ENCODE data around the gene DOCK4.
"Not testable (repeated sequence)": the region's sequence is repeated elsewhere in the genome, so short reads cannot be mapped to it uniquely, and the experiment has no call there.

- not testable (repeated sequence) for TF ChIP-seq EZH2 (IDR thresholded peaks at IDR 0.05; ENCODE audit: low read length)
- TF ChIP-seq, protein P1, sequence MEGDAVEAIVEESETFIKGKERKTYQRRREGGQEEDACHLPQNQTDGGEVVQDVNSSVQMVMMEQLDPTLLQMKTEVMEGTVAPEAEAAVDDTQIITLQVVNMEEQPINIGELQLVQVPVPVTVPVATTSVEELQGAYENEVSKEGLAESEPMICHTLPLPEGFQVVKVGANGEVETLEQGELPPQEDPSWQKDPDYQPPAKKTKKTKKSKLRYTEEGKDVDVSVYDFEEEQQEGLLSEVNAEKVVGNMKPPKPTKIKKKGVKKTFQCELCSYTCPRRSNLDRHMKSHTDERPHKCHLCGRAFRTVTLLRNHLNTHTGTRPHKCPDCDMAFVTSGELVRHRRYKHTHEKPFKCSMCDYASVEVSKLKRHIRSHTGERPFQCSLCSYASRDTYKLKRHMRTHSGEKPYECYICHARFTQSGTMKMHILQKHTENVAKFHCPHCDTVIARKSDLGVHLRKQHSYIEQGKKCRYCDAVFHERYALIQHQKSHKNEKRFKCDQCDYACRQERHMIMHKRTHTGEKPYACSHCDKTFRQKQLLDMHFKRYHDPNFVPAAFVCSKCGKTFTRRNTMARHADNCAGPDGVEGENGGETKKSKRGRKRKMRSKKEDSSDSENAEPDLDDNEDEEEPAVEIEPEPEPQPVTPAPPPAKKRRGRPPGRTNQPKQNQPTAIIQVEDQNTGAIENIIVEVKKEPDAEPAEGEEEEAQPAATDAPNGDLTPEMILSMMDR (optimal IDR thresholded peaks at IDR 0.05 in 1 of 3, IDR thresholded peaks at IDR 0.05 in 1 of 3, conservative IDR thresholded peaks at IDR 0.05 in 1 of 3; ENCODE audit: extremely low read depth in 1 of 3, insufficient read depth in 2 of 3, low read length in 3 of 3), result not testable (repeated sequence)
Measured at GRCh38 chr7:111908673-111909072, 297.5 kb downstream of the DOCK4 start.
